GM20431 (cell line): Measurements from ENCODE around the gene CDK17.
"Not testable (repeated sequence)": the region's sequence is repeated elsewhere in the genome, so short reads cannot be mapped to it uniquely, and the experiment has no call there.

Experiments
- in situ Hi-C: fragments of 300-500 bp; cut with MseI, MboI; formaldehyde crosslinking; loops from one replicate; pipeline ENCODE4 v1.15.0; 2020; ENCODE audit warnings: low sequenced_read_pairs; ENCODE audit not compliant: unreplicated experiment

Gene CDK17

DNA sequence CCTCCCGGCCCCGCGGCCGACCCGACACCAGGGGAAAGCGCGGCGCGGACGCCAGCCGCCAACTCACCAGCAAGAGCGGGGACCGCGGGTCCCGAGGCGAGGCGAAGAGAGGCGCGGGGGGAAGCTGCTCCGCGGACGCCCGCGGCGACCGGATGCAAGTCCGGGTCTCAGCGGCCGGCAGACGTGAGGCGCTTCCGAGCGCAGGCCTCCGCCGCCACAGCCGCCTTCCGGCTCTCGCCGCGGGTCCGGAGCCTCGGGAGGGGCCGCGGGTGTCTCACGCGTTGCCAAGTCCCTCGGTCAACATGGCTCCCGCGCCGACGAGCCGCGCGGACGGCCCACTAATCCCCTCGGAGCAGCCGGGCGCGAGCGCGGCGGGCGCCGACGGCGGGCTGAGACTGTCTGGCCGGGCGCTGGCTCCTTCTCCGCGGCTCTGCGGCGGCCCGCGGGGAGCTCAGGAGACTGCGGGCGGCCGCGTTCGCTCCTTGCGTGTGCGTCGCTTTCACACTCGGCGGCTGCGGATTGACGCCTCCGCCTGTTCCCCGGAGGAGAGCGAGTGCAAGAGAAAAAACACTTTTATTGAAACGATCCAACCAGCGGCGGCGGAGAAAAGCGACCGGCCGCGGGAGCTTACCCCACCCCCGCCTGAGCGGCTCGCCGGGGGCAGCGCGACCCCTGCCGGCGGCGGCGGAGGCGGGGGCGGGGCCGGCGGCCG lies at the start of gene CDK17:
CDK17 (minus strand) TSS at position 521 of the 712 bp plus-strand sequence. CDS start 65,603 bp downstream, outside the sequence.
- in situ Hi-C loops = no loop called here

- in situ Hi-C loops = no loop called here
These were observed 48.1 kb upstream of the CDK17 start for GRCh38 chr12:96448300-96448699.

DNA sequence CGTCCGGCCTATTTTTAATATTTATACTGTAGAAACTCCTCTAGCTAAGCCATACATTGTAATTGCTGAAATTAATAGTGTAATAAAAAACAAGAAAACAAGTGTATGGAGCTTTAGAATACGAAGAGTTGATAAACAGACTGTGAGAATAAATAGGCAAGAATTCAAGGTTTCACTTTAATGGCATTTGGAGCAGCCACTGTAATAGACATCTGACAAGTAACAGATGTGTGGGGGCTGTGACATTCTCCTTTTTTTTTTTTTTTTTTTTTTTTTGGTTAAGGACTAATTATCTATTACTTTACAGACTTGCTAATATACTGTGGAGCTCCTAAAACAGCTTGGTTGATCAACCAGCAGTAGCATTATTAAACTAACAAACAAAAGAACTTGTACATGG lies 47.0 kb upstream of the CDK17 start:
- in situ Hi-C loops = no loop called here

- in situ Hi-C loops = no loop called here
These were observed 45.7 kb upstream of the CDK17 start for GRCh38 chr12:96445691-96446583.

GRCh38 chr12:96444399-96444798 lies 44.2 kb upstream of the CDK17 start:
- in situ Hi-C loops = no loop called here

DNA sequence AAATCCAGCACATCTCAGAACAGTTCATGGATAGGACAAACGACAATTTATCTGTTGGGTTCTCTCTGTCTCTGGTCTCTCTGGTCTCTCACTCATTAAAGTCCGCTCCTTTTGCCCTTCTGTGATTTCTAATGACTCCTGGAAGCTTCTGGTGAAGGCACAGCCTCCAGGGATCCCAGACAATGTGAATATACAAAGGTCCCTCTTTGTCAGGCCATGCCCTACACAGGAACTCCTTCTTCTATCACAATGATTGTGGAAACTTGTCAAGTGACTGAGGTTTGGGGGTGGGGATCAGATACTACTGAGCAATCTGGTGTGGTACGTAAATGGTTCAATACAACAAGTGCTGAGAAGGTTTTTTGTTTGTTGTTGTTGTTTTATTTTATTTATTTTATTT lies 42.7 kb upstream of the CDK17 start:
- in situ Hi-C loops = no loop called here

DNA sequence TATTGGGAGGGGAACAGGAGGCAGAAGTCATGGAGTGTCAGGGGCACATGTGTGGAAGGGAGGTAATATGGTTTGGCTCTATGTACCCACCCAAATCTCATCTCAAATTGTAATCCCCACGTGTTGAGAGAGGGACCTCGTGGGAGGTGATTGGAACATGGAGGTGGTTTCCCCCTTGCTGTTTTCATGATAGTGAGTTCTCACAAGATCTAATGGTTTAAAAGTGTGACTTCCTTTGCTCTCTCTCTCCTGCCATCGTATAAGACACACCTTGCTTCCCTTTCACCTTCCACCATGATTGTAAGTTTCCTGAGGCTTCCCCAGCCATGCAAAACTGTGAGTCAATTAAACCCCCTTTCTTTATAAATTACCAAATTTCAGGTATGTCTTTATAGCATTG lies 41.6 kb upstream of the CDK17 start:
- in situ Hi-C loops = no loop called here

- in situ Hi-C loops = no loop called here
These were observed 38.1 kb upstream of the CDK17 start for GRCh38 chr12:96438330-96438729.

- in situ Hi-C loops = no loop called here
These were observed 36.9 kb upstream of the CDK17 start for GRCh38 chr12:96437171-96437445.

- in situ Hi-C loops = no loop called here
These were observed 36.3 kb upstream of the CDK17 start for GRCh38 chr12:96436366-96437170.

DNA sequence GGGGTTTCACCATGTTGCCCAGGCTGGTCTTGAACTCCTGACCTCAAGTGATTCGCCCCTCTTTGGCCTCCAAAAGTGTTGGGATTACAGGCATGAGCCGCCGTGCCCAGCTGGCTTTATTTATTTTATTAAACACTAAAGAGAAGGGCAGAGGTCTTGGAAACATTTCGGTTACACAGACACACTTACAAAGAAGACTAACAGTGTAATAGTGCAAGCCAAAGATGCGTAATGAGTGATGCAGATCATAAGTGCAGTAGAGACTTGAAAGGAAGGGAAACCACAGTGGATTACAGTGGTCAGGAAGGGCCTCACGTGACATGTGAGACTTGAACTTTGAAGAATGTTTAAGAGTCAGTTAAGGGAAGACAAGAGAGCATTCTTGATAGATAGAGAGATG lies 33.9 kb upstream of the CDK17 start:
- in situ Hi-C loops = no loop called here

- in situ Hi-C loops = not testable (repeated sequence)
These were observed 32.5 kb upstream of the CDK17 start for GRCh38 chr12:96432496-96433321.

- in situ Hi-C loops = no loop called here
These were observed 30.8 kb upstream of the CDK17 start for GRCh38 chr12:96431067-96431466.

DNA sequence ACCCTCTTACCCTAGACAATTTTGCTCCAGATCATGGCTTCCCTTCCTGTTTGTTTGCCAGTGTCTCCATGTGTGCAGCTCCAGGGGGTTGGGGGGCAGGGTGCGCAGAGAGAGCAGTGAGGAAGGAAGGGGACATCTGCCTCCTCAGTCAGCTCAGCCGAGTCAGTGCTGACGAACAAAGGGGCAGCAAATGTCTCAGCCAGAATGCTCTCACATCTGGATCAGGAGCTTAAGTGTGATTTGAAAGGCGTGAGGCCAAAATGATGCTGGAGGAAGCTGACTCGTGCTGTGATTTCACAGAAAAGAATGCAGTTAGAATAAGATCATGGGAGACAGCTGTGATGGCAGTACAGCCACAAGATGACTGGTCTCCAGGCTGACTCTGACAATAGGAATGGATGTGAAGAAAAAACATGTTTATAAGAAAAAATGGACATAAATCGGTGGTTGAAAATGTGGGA lies 27.1 kb upstream of the CDK17 start:
- in situ Hi-C loops = no loop called here

- in situ Hi-C loops = no loop called here
These were observed 25.7 kb upstream of the CDK17 start for GRCh38 chr12:96425951-96426350.

- in situ Hi-C loops = no loop called here
These were observed 25.1 kb upstream of the CDK17 start for GRCh38 chr12:96425321-96425720.

DNA sequence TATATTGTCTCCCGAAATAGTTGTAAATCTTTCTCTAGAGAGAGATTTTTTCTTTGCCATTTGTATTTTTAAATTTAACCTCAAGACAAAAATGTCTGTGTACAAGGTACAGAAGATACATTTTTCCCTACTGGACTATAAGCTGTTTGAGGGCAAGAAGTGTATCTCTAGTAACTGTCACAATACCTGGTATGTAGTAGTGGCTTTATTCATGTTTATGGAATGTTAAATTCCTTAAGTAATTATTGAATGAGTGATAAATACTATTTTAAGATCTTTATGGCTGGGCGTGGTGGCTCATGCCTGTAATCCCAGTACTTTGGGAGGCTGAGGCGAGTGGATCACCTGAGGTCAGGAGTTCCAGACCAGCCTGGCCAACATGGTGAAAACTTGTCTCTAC lies 24.4 kb upstream of the CDK17 start:
- in situ Hi-C loops = no loop called here

DNA sequence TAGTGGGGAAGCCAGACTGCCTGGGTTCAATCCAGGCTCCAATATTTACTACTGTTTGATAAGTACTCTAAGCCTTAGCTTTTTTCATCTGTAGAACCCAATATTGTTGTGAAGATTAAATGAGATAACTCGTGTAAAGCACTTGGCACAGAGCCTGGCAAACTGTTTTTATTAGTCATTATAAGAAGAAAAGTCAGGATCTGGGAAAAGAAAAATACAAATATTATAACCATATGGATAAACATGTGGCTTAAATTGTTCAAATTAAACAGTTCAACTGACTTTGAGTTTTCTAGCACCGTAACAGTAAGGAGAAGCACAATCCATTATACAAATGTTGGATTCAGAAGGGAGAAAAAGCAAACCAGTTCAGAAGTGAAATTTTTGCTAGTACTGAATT lies 22.0 kb upstream of the CDK17 start:
- in situ Hi-C loops = no loop called here

GRCh38 chr12:96421014-96421413 lies 20.8 kb upstream of the CDK17 start:
- in situ Hi-C loops = no loop called here

- in situ Hi-C loops = no loop called here
These were observed 20.1 kb upstream of the CDK17 start for GRCh38 chr12:96420277-96420835.
